ENCODE data around the gene PIBF1.

GRCh38 chr13:72820898-72821279, 39.0 kb downstream of the PIBF1 start:
- no peak for TF ChIP-seq EZH2 (IDR thresholded peaks at IDR 0.05; ENCODE audit: low read length, unreplicated experiment)
- TF ChIP-seq CTCF (conservative IDR thresholded peaks at IDR 0.05; ENCODE audit: low read depth, low read length), result no peak

All from PC-3 (cell line).